OCI-M2 (cell line): ENCODE measurements around the gene DOCK1.
"Not testable (repeated sequence)": the region's sequence is repeated elsewhere in the genome, so short reads cannot be mapped to it uniquely, and the experiment has no call there.

Experiments used
- DNase-seq: peaks from one replicate; lab custom pipeline; 2025; ENCODE audit not compliant: unreplicated experiment; lab: John Stamatoyannopoulos, UW

Gene DOCK1

GRCh38 chr10:126904818-126905701 lies at the start of gene DOCK1:
Gene DOCK1 (plus strand): TSS chr10:126905428. CDS start chr10:126905518, 90 bp downstream.
- DNase-seq: no peak

- no peak for DNase-seq
Observed at GRCh38 chr10:126857178-126857806, 47.9 kb upstream of the DOCK1 start.

DNA sequence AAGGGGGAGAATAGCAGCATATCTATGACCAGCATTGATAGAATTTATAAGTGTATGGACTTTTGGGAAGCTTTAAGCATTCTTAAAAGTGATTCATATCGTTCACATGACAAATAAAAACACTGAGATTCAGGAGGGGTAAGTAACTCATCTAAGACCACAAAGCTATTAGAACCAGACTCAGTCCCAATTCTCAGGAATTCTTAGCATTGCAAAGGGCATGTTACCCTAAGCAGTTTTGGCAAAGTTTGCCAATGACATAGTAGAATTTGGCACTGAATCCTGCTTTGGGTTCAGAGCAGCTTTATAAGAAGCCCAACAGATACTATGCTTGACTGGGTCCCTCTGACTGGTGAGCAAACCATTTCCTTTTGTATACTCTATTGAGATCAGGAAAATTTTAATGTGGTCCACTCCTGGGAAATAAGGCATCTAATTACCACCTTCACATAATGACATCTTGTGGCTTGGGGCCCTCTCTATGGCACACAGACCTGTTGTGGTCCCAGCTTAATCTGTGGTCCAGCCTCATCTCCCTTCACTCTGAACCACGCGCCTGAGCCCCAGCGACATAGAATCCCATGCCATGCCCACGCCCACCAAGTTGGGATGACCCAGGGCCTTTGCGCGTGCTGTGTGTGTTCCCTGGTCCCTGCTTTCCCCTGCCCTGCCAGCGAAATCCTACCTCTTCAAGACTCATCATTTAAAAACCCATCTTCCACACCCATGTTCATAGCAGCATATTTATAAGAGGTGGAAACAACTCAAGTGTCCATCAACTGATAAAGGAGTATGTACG lies 37.5 kb upstream of the DOCK1 start:
- DNase-seq: no peak

DNA sequence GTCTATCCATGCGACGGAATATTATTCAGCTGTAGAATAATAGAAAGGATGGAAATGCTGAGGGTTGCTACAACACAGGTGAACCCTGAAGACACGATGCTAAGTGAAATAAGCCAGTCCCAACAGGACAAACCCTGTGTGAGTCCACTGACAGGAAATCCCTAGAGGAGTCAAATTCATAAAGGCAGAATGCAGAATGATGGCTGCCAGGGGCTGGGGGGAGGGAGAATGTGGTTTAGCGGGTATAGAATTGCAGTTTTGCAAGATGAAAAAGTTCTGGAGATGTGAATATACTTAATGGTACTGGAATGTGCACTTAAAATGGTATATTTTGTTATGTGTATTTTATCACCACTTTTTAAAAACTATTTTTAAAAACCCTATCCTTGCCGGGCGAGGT lies 36.9 kb upstream of the DOCK1 start:
- no peak for DNase-seq

- no peak for DNase-seq
Observed at GRCh38 chr10:126872135-126872534, 33.1 kb upstream of the DOCK1 start.

DNA sequence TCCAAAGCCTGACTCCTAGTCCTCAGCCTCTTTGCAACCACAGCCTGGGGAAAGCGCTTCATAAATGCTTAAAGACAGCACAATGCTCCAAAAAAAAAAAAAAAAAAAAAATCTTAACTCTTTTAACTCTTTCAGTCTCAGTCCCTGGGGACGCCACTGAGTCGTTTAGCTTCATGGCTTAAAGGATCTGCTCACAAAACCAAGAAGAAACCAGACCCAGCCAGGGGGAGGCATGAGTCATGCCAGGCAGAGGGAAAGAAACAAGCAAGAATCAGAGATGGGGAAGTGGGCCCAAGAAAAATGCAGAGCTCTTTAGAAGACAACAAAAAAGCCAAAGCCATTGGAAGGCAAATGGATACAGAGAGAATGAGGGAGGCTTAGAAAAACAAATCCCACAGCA lies 32.5 kb upstream of the DOCK1 start:
- DNase-seq: no peak

- DNase-seq: no peak
Observed at GRCh38 chr10:126876456-126876855, 28.8 kb upstream of the DOCK1 start.

DNA sequence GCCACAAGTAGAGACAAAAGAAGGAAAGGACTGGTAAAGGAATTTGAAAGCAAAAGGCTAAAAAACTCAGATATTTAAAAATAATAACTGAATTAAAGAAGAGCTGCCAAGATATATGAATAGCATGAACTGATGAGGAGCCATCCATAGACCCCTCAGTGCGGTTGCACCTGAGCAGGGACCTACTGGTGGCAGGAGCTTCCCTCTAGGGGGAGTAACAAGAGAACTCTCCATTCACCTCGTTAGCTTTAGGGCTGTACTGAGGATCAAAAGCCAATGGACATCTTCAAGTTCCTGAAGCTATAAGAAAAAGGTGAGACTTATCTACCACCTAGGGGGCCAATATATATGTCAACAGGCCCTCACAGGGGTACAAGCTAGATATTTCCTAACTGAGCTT lies 27.8 kb upstream of the DOCK1 start:
- no peak for DNase-seq

- DNase-seq: no peak
Observed at GRCh38 chr10:126878594-126878993, 26.6 kb upstream of the DOCK1 start.

GRCh38 chr10:126880926-126881325 lies 24.3 kb upstream of the DOCK1 start:
- no peak for DNase-seq

- not testable (repeated sequence) for DNase-seq
Observed at GRCh38 chr10:126882055-126882454, 23.2 kb upstream of the DOCK1 start.

- DNase-seq: not testable (repeated sequence)
Observed at GRCh38 chr10:126888436-126888835, 16.8 kb upstream of the DOCK1 start.

- DNase-seq: no peak
Observed at GRCh38 chr10:126889421-126889820, 15.8 kb upstream of the DOCK1 start.

DNA sequence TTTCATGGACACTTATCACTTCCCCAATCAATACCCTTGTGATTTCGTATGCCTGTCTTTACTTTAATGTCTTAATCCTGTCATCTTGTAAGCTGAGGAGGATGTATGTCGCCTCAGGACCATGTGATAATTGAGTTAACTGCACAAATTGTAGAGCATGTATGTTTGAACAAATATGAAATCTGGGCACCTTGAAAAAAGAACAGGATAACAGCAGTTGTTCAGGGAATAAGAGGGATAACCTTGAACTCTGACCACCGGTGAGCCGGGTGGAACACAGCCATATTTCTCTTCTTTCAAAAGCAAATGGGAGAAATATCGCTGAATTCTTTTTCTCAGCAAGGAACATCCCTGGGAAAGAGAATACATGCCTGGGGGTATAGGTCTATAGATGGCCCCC lies 14.4 kb upstream of the DOCK1 start:
- DNase-seq: not testable (repeated sequence)

DNA sequence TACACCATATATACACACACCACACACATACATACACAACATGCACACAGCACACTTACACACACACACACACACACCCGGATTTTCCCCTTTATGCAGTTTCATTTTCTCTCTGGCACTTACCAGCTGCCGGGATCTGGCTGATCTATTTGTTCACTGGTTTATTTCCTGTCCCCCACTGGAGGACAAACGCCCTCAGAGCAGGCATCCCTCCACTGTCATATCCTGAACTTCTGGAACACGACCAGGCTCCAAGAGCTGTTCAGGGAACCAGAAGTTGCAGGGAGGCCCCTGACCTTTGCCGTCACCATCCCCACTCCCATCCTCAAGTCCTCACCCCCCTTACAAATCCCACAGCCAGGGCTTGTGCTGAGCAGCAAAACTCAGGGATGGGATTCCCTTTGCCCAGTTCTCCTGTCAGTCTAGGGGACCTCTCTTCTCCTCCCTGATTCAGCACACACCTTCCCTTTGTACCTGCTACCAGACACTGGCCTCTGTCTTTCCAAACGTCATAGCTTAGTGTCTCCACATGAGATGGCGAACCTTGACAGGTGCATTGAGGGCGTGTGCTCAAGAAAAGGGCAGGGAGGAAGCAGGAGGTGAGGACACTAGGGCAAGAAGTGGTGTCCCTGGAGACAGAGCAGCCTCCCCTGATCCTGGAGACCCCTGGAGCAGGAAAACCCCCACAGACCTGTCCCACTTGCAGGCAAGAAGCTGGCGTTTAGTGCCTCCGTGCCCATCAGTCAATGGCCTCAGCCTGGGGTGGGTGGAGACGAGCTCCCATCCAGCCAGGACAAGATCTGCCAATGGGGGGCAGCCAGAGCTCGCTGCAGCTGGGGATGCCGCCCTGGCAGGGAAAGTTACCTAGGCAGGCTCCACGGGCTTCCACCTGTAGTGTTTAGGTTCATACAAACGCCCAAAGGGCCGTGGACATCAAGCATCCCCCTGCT lies 12.7 kb upstream of the DOCK1 start:
- DNase-seq: no peak

DNA sequence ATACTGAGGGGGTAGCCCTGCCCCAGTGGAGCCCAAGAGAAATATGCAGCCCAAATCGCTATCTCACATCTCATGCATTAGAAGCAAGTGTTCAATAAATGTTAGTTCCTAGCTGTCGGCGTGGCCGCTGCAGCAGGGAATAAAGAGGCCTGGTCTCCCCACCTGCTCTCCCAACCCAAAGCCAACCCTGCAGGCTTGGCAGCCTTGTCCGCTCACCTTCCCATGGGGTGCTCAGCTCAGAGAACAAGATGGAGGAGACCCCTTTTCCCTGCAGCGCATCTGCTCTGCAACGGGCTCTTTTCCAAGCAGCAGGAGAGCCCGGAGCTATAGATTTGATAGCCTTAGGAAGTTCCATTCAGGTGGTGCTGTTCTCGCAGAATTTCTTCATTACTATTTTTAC lies 12.0 kb upstream of the DOCK1 start:
- no peak for DNase-seq

GRCh38 chr10:126893841-126894240 lies 11.4 kb upstream of the DOCK1 start:
- no peak for DNase-seq

DNA sequence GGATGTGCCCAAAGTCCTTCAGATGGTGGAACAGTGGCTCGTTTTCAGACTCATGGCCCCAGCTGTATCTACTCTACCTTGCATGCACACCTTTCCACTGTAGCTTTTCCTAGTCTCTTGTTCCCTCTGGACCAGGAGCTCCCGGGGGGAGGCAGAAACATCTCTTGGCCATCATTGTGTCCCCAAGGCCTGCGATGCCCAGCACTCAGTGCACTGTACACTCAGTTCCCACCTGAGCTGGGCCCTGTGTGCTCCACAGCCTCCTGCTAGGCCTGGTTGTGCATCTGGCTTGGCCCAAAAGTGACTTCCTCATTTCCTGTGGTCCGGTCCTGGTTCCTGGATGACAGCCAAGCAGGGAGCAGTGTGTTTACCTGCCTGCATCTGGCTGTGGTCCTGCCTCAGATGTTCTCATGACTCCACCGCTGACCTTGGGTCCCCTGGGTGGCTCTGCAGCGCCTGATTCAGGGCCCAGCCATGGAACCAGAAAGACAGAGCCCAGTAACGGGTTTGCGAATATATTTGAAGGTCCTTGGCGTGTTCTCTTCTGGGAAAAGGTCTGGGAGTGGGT lies 9.9 kb upstream of the DOCK1 start:
- no peak for DNase-seq

DNA sequence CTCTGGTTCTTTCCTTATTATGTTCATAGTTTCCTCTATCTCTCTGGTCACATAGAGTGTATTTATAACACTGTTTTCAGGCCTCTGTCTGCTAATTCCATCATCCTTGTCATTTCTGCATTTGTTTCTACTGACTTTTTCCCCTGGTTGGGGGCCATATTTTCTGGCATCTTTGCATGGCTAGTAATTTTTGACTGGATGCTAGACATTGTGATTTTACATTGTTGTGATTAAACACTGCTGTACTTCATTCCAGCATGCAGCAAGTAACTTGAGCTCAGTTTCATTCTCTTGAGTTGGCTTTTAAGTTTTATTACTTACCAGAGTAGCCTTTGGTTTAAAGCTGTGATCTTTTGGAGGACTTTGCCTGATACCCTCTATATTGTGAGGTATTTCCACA lies 6.8 kb upstream of the DOCK1 start:
- no peak for DNase-seq

GRCh38 chr10:126899529-126899928 lies 5.7 kb upstream of the DOCK1 start:
- not testable (repeated sequence) for DNase-seq
